GM12875 (cell line): Measurements from ENCODE around the gene LRSAM1.

ENCODE experiments used
- H3K4me3 ChIP-seq: one replicate; pipeline ENCODE4 v1.5.1; 2011; ENCODE audit warnings: low read depth, low read length, control low read depth
- TF ChIP-seq, protein P1 (sequence below): IDR thresholded peaks from 2 replicates; pipeline ENCODE4 v1.5.1; 2011; ENCODE audit warnings: low read depth, mild to moderate bottlenecking, control low read depth, inconsistent platforms, low read length, moderate library complexity, borderline replicate concordance; ENCODE audit not compliant: insufficient read depth

The LRSAM1 gene

GRCh38 chr9:127535396-127535795, 84.1 kb downstream of the LRSAM1 start:
- TF ChIP-seq, protein P1, sequence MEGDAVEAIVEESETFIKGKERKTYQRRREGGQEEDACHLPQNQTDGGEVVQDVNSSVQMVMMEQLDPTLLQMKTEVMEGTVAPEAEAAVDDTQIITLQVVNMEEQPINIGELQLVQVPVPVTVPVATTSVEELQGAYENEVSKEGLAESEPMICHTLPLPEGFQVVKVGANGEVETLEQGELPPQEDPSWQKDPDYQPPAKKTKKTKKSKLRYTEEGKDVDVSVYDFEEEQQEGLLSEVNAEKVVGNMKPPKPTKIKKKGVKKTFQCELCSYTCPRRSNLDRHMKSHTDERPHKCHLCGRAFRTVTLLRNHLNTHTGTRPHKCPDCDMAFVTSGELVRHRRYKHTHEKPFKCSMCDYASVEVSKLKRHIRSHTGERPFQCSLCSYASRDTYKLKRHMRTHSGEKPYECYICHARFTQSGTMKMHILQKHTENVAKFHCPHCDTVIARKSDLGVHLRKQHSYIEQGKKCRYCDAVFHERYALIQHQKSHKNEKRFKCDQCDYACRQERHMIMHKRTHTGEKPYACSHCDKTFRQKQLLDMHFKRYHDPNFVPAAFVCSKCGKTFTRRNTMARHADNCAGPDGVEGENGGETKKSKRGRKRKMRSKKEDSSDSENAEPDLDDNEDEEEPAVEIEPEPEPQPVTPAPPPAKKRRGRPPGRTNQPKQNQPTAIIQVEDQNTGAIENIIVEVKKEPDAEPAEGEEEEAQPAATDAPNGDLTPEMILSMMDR: no peak
- no peak overlapping the region for H3K4me3 ChIP-seq

DNA sequence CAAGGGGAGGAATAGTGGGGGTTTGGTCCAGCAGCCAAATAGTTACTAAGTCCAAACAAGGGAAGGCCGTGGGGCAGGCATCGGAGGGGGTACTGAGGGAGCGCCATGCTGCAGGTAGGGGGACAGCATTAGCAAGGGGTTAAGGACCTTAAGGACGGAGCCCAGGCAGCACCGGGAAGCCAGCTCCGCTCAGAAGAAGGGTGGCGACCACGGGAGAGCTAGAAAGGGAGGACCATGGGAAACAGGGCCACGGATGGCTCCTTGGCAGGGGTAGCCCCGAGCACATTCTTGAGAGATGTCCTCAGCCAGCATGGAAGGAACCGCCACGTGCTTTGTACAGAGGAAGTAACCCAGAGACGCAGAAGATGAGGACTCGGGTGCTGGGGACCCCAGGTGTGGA, 84.5 kb downstream of the LRSAM1 start:
- TF ChIP-seq, protein P1: no peak
- no peak overlapping the region for H3K4me3 ChIP-seq

DNA sequence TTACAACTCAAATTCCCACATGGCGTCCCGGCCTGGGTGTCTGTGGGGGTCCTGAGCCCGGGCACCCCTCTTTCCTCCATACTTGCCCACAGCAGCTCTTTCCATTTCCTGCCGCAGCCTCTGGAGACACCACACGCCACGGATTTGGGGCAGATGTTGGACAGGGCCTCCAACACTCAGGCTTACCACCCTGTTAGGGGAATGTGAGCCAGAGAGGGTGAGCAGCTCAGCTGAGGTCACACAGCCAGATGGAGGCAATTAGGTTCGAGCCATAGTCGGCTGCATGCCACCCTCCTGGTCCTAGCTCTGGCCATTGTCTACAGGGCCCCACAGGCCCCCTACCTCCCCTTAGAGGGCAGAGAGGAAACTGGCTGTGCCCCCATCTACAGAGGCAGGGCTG, 85.2 kb downstream of the LRSAM1 start:
- TF ChIP-seq, protein P1: no peak
- no peak overlapping the region for H3K4me3 ChIP-seq

DNA sequence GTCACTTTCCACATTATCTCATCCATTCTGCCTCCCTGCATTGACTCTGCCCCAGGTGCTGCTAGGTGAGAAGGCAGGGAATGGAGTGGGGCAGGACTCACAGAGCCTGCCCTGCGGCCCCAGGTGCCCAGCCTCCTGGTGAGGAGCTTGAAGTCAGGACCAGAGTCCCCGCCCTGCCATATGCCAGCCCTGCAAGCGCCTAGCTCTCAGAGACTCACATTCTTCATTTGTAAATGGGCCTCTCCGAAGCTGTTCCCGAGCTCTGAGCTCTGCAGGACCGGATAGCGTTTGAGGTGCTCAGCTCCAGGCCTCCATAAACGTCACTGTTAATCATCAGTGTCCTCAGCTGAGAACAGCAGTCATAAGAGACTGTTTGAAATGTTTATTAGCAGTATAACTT, 85.7 kb downstream of the LRSAM1 start:
- TF ChIP-seq, protein P1: no peak
- no peak overlapping the region for H3K4me3 ChIP-seq

DNA sequence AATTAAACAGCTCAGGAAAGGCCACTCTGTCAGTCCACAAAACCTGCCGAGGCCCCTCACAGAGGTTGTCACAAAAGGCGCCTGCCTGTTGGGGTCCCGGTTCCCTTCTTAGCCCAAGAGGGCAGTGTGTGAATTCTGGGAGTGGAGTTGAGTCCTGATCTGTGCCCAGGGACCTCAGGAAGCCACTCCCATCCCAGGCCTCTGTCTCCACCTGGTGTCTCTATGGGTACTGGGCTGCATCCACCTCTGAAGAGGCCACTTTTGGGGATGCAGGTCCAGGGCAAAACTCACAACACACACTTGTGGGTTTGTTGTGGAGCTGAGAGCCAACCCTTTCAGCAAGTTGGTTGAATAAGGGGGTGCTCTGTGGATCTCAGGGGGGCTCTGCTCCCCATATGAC, 86.5 kb downstream of the LRSAM1 start:
- no peak overlapping the region for H3K4me3 ChIP-seq
- TF ChIP-seq, protein P1: 0 out of 2 replicates have a peak, but pooled peaks have one; percentile 10

DNA sequence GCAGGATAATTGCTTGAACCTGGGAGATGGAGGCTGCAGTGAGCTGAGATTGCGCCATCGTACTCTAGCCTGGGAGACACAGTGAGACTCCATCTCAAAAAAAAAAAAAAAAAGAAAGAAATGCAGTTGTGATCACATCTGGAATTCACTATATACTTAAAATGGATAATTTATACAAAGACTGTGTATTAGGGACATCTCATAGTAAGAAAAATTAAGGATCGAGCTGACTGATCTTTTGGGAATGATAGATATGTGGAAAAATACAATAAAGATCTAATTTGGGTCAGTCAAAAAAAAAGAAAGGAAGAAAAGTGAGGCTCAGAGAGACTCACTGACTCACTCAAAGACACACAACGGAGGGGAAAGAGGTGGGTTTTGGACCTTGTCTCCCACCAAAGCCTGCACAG, 87.5 kb downstream of the LRSAM1 start:
- H3K4me3 ChIP-seq: no peak overlapping the region
- TF ChIP-seq, protein P1: no peak

DNA sequence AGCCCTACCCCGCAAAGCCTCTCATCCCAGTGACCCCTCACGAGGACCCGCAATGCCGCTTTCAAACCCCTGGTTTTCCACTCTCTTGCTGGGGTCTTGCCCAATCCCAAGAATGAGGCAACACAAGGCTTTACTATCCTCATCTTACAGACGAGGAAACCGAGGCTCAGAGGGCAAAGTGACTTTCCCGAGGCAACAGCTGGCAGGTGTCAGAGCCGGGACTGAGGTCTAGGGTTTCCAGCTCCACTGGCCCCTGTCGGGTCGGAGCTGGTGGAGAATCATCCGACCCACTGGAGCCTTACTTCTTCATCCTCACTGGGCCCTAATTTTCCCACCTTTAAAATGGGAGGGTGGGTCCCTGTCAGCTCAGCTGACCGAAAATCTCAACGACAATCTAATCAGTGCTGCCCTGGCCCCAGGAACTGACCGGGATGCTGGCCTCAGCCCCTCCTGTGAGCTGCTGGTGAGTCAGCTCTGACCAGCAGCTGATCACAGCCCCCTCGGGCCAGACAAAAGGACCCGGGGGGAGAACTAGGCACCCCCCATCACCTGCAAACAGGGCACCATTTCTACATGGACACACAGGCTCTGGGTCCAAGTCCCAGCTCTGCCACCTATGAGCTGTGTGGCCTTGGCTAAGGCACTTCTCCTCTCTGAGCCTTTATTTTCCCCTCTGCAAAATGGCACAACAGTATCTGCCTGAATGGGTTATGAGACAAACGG, 88.1 kb downstream of the LRSAM1 start:
- TF ChIP-seq, protein P1: no peak
- H3K4me3 ChIP-seq: no peak overlapping the region
